CD4-positive, alpha-beta T cell treated with Interleukin-6 for 4 hours (primary cell): ENCODE data around the gene GSC2.

ENCODE experiments used
- DNase-seq: peaks from one replicate; pipeline ENCODE4 v3.0.0-alpha.2; 2020; ENCODE audit warnings: mixed read lengths

The GSC2 gene

DNA sequence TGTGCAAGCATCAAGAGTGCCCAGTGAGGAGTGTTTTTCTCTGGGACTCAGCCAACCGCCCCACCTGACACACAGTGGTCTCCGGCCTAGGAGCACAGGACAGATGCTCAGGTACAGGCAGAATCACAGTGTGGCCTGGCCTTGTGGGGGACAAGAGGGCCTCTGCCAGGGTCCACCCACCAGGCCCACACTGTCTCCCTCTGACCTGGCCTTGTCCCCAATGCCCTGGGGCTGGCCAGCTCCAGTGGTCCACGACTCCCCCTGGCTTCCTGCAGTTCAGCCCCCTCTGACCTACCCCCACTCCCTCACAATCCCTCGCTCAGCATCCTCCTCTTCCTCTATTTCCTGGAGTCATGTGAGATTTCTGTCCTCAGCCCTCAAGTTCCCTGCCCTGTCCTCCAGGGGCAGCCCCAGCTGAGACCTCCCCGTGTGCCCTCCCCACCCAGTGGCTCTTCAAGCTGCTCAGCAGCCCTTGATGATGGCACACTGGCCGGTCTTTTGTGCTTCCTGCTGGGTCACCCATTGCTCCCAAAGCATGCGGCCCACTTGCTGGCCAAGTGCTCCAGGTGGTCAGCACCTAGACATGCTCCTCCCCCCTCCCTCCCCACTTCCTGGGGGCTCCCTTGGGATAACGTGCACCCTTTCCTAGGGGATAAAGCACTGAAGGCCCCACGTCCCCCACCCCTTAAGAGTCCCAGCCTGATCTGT is 17.2 kb downstream of the GSC2 start:
- no peak for DNase-seq

DNA sequence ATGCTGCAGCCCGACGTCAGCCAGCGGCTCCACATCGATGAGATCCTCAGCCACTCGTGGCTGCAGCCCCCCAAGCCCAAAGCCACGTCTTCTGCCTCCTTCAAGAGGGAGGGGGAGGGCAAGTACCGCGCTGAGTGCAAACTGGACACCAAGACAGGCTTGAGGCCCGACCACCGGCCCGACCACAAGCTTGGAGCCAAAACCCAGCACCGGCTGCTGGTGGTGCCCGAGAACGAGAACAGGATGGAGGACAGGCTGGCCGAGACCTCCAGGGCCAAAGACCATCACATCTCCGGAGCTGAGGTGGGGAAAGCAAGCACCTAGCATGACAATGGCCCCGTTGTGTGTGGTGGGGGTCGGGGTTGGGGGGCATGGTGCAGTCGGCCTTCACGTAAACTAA is 17.9 kb downstream of the GSC2 start:
- no peak for DNase-seq

GRCh38 chr22:19131685-19132015 is 18.4 kb downstream of the GSC2 start:
- DNase-seq: no peak

DNA sequence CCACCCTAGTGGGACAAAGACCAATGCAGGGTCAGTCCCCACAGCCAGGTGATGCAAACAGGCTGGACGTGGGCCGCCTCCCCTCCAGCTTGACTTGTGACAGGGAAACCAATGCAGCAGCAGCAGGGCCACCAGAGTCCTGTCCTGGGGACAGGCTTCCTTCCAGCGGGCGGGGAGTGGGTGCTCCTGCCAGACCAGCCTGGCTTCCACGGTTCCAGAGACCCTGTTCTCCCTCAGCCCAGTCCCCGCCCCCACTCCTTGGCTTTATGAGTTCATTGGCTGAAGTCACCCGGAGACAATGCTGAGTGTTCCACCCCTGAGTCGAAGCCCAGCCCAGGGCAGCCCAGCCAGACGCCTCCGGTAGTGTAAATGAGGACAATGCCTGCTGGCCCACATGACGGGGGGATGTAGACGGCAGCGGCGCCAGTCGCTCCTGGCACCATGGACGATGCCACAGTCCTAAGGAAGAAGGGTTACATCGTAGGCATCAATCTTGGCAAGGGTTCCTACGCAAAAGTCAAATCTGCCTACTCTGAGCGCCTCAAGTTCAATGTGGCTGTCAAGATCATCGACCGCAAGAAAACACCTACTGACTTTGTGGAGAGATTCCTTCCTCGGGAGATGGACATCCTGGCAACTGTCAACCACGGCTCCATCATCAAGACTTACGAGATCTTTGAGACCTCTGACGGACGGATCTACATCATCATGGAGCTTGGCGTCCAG is 19.0 kb downstream of the GSC2 start, which contains the start of gene TSSK2:
Gene TSSK2 (plus strand): TSS at position 350 of the 726 bp plus-strand sequence. CDS start 92 bp downstream, at position 442.
- no peak for DNase-seq

- no peak for DNase-seq
These were observed 20.2 kb downstream of the GSC2 start for GRCh38 chr22:19129871-19130270.

DNA sequence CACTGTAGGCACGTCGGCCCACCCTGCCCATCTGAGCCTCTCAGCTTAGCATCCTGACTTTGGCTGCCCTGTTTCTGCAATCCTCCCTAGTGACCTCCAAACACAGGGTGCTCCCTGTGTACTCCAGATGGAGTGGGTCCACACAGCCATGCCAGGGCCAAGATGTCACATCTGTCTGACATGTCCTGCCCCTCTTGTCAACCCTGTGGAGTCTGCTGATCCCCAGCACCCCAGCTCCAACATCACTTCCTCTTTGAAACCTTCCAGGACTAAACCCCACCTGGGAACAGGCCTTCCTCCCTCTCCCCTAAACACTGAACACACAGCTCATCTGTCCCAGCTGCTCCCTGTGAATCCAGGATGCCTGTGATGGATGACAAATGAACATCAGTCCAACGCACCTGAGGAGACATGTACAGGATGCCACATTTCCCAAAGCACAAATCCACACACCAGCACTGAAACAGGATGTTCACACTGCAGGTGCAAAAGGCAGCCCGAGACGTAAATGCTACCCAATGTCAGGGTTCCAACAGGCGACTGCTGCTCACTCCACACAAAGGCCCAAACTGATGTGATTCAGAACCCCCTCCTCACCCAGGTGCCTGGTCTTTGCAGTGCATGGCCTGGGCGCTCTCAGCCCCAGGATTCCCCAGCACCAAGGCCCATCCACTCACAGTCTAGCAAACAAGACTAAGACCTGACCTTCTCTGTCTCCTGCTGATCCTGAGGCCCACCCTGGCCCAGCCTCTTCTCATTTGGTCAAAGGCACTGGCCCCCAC is 21.0 kb downstream of the GSC2 start:
- DNase-seq: no peak

GRCh38 chr22:19128009-19128401 is 22.1 kb downstream of the GSC2 start:
- DNase-seq: no peak

- no peak for DNase-seq
These were observed 22.6 kb downstream of the GSC2 start for GRCh38 chr22:19127329-19128008.

GRCh38 chr22:19126309-19127273 is 23.5 kb downstream of the GSC2 start:
- no peak for DNase-seq

DNA sequence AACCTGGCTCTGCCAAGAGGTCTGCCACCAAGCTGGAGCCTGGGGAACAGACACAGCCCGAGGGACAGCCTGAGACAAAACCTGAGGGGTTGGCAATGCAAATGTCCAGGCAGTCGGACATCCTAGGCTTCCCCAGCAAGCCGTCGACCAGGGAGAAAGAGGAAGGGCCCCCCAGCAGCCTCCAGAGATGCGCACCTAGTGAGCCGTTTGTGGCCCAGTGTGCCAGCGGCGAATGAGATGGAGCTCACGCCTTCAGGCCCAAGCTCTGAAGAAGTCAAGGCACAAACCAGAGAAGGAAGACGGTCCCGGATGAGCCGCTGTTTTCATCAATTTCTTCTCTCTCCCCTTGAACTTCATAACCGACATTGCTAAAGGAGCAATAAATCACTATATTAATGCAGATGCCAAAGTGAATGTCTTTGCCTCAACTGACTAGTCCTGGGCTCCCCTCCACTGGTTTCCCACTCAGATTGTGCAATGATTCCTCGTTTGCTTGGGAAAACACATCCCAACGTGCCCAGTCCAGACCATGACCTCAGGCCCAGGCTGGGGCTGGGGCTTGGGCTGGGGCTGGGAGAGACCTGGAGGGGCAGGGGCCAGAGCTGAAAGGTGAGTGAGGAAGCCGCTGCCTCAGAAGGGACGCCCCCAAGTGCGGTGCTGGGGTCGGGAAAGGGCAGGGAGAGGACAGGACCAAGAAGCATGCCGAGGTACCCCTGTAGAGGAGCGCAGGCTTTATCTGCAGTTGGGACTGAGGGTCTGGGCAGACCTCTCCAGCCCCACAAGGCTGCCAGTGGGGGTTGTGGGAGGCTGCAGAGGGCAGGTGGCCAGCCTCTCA is 24.4 kb downstream of the GSC2 start:
- DNase-seq: no peak

DNA sequence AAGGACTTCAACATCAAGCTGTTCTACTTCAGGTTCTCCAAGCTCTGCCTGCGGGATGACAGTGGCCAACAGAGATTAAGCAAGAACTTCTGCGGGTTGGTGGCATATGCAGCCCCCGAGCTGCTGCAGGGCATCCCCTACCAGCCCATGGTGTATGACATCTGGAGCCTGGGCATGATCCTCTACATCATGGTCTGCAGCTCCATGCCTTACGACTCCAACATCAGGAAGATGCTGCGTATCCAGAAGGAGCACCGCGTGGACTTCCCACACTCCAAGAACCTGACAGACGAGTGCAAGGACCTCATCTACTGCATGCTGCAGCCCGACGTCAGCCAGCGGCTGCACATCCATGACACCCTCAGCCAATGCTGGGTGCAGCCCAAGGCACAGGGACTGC is 25.1 kb downstream of the GSC2 start:
- DNase-seq: no peak

DNA sequence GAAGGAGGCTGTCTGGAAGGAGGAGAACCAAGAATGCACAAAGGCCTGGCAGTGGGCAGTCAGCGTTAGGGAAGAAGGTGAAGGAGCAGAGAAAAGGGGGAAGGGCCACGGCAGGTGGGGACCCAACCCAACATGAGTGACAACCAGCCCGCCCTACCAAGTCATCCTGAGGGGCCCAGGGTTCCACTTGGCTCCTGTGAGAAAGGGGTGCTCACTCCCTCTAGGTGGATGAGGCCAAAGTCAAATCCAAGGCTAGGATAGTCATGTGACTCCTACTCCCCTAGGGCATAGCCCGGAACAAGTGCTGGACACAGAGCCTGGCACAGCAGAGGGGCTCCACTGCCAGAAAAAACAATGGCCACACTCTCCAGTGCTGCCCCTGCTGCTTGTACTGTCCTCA is 25.7 kb downstream of the GSC2 start:
- no peak for DNase-seq

DNA sequence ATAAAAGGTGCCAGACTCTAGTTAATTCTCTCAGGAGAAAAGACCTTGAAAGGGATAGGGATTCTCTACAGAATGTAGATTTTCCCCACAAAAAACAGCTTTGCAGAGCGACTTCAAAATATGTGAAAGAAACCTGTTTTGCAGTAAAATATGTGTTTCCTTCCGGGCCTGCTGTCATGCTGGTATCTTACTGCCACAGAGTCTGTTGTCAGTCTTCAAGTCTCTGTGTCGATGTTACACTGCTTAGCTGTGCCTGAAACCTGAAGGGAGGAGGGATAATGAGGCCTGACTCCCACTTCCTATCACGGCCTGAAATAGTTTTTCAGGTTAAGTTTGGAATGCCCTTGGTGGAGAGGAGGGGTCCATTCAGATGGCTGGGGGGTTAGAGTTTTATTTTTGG is 26.2 kb downstream of the GSC2 start:
- DNase-seq: no peak

GRCh38 chr22:19122752-19123492 is 27.2 kb downstream of the GSC2 start:
- no peak for DNase-seq

DNA sequence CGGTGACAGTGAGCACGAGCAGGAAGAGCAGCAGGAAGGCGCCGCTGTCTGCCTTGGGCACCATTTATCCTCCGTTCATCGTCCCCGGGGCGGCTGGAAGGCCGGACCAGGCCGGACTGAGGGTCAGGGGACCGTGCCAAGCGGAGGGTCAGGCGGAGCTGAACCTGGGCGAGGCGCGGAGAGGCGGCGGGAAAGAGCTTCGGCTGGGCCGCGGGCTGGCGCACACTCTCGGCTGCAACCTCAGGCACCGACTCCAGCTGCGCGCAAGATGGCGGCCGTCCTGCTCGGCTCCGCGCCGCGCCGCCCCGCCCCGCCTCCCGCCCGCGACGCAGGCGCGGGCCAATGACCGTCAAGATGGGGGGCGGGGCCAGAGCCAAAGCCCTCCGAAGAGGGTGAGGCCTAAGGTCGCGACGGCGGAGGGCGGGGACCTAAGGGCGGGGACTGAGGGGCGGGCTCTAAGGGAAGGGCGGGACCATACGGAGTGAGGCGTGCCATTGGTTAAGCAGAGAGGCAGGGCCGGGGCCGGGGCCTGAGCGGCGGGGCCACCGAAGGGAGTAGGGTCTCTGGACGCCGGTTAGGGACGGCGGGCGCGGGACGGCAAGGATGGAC is 27.8 kb downstream of the GSC2 start, which contains the start of gene DGCR2:
Gene DGCR2 (minus strand): TSS at position 270 of the 609 bp plus-strand sequence. CDS start 206 bp downstream, at position 64.
- peak; percentile 97 for DNase-seq

- DNase-seq: peak; percentile 45
These were observed 28.4 kb downstream of the GSC2 start for GRCh38 chr22:19121631-19122142.

GRCh38 chr22:19120829-19121630 is 29.1 kb downstream of the GSC2 start:
- DNase-seq: no peak

- DNase-seq: no peak
These were observed 30.1 kb downstream of the GSC2 start for GRCh38 chr22:19119949-19120348.
